Measurements from ENCODE around the gene SSBP3. TPM values are rescaled to one million over a fixed set of nuclear protein-coding genes. Genes with fewer than 3 reads are reported as not detected.

The SSBP3 gene
- polyA plus RNA-seq, 1 donor from 2014 or later: 6.6 TPM

DNA sequence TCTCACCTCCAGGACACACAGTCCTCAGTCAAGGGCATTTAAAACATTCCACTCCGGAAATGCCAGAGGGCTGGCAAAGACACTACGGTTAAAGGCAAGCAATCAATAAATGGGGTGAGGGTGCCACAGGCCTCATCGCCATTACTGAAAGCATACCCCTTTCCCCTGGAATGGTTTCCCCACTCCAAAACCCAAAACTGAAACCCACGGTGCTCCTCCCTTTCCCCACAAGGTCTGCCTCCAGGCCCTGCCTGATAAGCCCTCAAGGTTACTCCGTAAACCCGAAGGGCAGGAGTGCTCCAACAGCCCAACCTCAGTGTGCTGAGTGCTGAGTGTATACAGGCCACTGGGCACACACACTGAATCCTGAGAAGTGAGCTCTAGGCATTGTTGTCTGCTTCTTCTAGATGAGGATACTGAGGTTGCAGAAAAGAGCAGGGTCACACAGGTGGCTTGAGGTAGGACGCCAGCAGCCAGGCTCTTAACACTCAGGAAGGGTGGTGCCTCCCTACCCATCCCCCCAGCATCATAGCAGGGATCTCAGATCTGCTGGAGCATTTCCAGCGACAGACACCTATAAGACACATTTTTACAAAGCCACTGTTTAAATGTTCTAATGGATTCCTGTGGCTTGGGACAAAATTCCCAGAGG lies 29.0 kb downstream of the SSBP3 start:
- H3K27me3 Mint-ChIP-seq: no peaks in the 10 kb centered on the region
- peak overlapping the region; percentile 75 to 94 (median 87) for H3K4me3 Mint-ChIP-seq
- H3K36me3 Mint-ChIP-seq: peaks cover 2% of the 10 kb centered on the region
- H3K9me3 Mint-ChIP-seq: no peaks in the 10 kb centered on the region
- peak overlapping the region; percentile 89 to 95 (median 94) for H3K27ac Mint-ChIP-seq
- peaks cover 45 to 64% (median 50%) of the 10 kb centered on the region in 3 donors for H3K4me1 Mint-ChIP-seq

DNA sequence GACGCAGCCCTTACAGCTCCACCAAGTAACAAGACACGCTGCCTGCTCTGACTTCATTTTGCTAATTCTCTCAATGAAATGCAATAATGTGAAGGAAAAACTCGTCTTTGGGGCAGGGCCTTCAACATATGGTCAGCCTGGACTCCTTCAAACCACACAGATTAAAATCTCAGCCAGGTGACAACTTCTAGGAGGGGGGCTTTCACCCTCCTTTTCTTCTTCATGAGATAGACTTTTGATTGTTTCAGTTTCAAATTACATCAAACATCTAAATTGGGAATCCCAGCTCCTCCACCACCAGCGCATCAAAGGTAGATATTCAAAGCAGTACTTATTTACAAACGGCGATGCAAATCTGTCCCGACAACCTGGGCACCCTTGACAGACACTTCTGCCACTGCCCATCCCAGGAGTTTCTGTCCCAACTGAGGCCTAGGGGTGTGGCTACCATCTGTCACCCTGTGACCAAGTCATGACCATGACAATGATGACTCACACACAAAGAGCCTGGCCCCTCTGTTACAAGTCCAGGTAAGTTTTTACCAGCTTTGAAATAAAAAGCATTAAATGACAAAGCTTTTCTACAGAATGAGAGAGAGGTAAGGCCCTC lies 29.7 kb downstream of the SSBP3 start:
- Mint-ChIP-seq H3K36me3 (peaks cover 2% of the 10 kb centered on the region), H3K4me3 (peak overlapping the region; percentile 75 to 94 (median 87)), H3K27me3 (no peaks in the 10 kb centered on the region), H3K9me3 (no peaks in the 10 kb centered on the region), H3K4me1 (peaks cover 46 to 67% (median 50%) of the 10 kb centered on the region in 3 donors), H3K27ac (peak overlapping the region; percentile 89 to 95 (median 94))

DNA sequence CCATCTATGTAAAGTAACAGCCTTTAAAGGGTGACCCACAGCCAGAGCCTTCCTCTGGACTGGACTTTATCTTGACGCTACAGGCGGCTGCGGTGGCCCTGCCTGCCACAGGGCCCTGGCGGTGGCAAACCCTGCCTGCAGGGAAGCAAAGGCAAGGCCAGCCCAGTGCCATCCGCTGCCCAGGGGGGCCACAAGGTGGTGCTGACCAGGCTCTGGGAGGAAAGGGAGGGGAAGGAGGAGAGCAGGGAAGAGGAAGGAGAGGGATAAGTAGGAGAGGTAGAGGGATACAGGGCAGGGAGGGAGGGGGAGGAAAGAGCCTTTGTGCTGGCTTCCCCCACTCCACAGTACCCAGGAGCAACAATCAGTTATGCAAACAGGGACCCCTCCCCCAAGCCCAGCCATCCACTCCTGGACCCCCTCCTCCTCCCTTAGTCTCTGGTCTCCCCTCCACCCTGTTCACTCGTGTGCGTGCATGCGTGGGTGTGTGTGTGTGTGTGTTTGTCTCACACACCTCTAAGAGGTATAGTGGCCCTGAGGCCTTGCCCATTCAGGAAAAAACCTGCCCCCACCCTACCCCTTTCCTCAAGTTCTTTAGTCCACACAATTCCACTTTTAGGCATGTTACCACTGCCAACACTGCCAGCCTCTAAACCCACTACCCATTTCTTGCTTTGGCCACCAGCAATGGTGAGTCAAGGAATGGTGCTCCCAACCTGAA lies 30.3 kb downstream of the SSBP3 start:
- Mint-ChIP-seq H3K27ac (peak overlapping the region; percentile 89 to 95 (median 94)), H3K27me3 (no peaks in the 10 kb centered on the region), H3K9me3 (no peaks in the 10 kb centered on the region), H3K36me3 (peaks cover 3% of the 10 kb centered on the region), H3K4me3 (peak overlapping the region; percentile 75 to 94 (median 87)), H3K4me1 (peaks cover 47 to 70% (median 50%) of the 10 kb centered on the region in 3 donors)

DNA sequence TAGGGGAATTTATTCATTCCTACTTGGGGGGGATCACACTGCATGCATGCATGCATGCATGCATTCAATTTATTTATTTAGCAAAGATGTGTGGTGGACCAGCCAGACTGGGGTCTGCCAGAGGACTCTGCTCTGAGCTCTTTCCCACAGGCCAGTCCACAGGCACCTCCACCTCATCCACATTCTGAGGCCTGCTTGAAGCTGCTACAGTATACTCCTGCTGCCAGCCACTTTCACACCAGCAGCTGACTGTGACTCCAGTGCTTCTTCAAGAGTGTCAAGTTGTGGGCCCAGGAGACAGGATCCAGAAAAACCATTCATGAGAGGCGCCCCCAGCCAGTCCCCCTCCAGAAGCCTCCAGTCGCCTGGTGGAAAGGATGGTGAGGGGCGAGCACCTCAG lies 30.9 kb downstream of the SSBP3 start:
- Mint-ChIP-seq H3K4me3 (peak overlapping the region in 2 of 4 donors; percentile 33 to 78), H3K9me3 (no peaks in the 10 kb centered on the region), H3K27me3 (no peaks in the 10 kb centered on the region), H3K4me1 (peaks cover 47 to 70% (median 50%) of the 10 kb centered on the region in 3 donors), H3K27ac (peak overlapping the region in 2 of 3 donors; percentile 47 to 76), H3K36me3 (peaks cover 3% of the 10 kb centered on the region)

DNA sequence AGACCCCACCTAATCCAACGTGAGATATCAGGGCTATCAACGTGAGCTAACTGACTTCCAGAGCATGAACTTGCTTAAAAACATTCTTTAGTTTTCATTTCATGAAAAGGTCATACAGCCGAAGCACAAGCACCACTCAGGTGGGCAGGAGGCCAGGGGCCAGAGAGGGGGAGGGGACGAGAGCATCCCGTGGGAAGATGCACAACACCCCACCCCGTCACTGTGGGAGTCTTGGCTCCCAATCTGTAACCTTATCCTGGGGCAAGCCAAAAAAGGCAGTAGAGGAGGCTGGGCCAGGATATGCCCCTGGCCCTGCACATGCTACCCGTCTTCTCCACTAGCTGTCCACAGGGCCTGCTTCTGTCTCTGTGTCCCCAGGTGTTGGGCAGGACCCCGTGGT lies 31.4 kb downstream of the SSBP3 start:
- peak overlapping the region in 2 of 4 donors; percentile 39 to 78 for H3K4me3 Mint-ChIP-seq
- no peaks in the 10 kb centered on the region for H3K9me3 Mint-ChIP-seq
- H3K27me3 Mint-ChIP-seq: no peaks in the 10 kb centered on the region
- H3K27ac Mint-ChIP-seq: peak overlapping the region in 2 of 3 donors; percentile 47 to 68
- peaks cover 6% of the 10 kb centered on the region for H3K36me3 Mint-ChIP-seq
- peaks cover 47 to 70% (median 50%) of the 10 kb centered on the region in 3 donors for H3K4me1 Mint-ChIP-seq

DNA sequence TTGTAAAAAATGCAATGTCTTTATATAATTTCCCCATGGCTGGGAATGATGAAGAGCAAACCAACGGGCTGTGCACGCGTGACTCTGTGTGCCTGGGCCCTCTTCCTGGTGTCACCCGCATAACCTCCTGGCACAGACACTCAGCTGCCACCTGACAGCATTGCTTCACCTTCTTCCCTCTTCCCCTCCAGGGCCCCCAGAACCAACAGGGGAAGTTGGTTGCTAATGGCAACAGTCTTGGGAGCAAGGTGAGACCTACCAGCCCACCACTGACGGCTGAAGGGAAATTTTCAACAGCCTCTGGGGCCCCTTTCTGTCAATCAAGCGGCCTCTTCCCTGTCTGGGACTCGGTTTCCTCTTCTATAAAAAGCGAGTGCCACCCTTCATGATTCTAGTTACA lies 33.2 kb downstream of the SSBP3 start:
- Mint-ChIP-seq H3K9me3 (no peaks in the 10 kb centered on the region), H3K36me3 (peaks cover 6% of the 10 kb centered on the region), H3K27ac (peak overlapping the region in 2 of 3 donors; percentile 81 to 82), H3K4me3 (peak overlapping the region; percentile 4 to 89 (median 64)), H3K4me1 (peaks cover 43 to 58% (median 43%) of the 10 kb centered on the region in 3 donors), H3K27me3 (no peaks in the 10 kb centered on the region)

DNA sequence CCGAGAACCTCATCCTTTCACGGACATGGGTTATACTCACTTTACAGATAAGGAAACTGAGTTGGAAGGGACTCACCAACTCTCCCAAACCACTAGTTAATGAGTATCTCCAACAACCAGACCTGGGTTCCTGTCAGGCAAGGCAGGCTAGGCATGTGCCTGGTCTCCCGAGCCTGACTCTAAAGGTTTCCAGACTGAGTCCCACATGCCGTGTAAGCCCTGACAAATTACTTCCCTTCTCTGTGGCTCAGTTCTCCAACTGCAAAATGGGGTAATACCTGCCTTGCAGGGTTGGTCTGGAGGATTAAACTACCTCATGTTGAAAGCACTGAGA lies 34.3 kb downstream of the SSBP3 start:
- H3K4me1 Mint-ChIP-seq: peaks cover 32 to 48% (median 37%) of the 10 kb centered on the region in 3 donors
- peak overlapping the region in 2 of 3 donors; percentile 10 to 81 for H3K27ac Mint-ChIP-seq
- no peaks in the 10 kb centered on the region for H3K9me3 Mint-ChIP-seq
- peaks cover 6% of the 10 kb centered on the region for H3K36me3 Mint-ChIP-seq
- H3K27me3 Mint-ChIP-seq: no peaks in the 10 kb centered on the region
- H3K4me3 Mint-ChIP-seq: no peak overlapping the region

DNA sequence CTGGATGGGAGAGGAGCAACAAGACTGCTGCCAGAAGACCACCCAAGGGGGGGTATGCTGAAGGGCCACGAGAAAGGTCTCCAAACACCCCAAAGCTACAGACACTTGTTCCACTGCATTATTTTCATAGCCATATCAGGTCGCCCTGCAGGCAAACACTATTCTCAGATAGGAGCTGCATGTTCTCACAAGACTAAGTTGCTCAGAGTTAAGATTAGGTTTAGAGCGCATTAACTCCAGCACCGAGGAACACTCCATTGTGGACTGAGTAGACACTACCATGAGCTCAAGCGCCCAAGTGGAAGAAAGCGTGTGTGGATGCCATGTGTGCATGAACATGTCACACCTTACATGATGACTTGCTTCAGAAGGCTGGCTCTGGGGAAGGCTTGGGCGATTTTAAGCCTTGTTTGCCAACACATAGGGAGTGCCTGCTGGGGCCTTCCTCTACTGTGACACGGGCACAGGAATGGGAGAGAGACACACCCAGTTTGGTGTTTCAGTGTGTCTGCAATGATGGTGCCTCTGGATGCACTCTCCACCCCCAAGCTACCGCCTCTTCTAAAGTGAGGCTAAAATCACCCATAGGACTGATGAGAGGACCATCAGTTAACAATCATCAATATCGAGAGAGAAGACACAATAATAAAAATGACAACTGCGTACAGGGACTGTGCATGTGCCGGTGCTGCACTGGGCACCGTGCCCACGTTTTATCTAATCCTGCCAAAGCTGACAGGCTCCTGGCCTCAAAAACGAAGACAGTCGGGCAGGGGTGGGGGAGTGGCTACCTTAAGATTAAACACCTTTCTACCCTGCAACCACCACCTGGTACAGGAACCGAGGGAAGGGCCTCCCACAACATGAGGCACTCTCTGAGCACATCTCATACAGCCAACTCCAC lies 34.9 kb downstream of the SSBP3 start:
- H3K9me3 Mint-ChIP-seq: no peaks in the 10 kb centered on the region
- H3K4me3 Mint-ChIP-seq: peak overlapping the region in 1 of 4 donors; percentile 10
- peak overlapping the region in 1 of 3 donors; percentile 44 for H3K27ac Mint-ChIP-seq
- no peaks in the 10 kb centered on the region for H3K27me3 Mint-ChIP-seq
- peaks cover 6% of the 10 kb centered on the region for H3K36me3 Mint-ChIP-seq
- peaks cover 28 to 42% (median 31%) of the 10 kb centered on the region in 3 donors for H3K4me1 Mint-ChIP-seq

DNA sequence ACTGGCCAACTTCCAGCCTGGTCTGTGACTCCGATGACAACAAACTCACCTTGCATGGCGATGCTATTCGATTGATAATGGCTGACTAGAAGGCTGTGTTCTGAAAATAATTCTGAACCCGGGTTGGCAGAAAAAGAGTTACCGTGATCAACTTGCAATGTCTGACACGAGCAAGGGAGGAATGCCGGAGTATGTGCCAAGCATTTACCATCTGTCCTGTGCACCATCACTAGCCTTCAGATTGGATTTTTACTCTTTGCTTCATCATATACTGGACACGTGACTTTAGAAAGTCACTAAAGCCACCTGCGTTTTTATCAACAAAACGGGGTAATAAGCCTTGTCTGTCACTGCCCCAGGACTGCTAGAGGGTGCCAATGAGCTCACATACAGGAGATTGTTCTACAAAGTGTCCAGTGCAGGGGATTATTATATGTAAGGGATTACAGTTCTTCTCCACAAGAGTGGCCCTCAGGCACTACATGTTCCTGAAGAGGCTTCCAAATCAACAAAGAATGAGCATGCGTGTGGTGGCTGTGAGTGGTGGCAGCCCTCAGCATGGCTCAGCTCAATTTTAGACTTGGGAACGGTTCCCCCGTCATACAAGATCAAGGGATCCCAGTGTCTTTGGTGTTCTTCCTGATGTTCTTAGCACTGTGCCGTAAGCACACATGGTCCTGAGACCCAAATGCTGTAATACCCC lies 35.8 kb downstream of the SSBP3 start:
- no peaks in the 10 kb centered on the region for H3K9me3 Mint-ChIP-seq
- H3K27ac Mint-ChIP-seq: peak overlapping the region in 1 of 3 donors; percentile 44
- peaks cover 30 to 38% (median 33%) of the 10 kb centered on the region in 3 donors for H3K4me1 Mint-ChIP-seq
- peak overlapping the region in 1 of 4 donors; percentile 10 for H3K4me3 Mint-ChIP-seq
- H3K27me3 Mint-ChIP-seq: no peaks in the 10 kb centered on the region
- peaks cover 6% of the 10 kb centered on the region for H3K36me3 Mint-ChIP-seq

DNA sequence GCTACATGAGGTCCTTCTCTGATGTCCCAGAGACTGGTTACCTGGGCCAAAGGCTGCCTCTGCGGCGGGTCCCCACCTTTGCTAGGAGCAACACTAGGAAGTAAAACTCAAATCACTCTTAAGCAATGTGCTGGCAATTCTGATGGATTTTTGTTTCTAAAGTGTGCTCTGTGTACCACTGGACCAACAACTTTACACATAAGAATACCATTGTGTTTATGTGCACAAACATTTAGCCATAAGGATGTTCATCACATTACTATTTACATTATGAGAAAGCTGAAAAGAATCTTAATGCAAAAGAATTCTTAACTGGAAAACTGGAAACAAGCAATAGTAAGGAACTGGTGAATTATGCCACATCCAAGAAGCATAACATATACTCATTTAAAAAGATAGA lies 38.6 kb downstream of the SSBP3 start:
- H3K36me3 Mint-ChIP-seq: peaks cover 4% of the 10 kb centered on the region
- no peak overlapping the region for H3K27ac Mint-ChIP-seq
- no peak overlapping the region for H3K4me3 Mint-ChIP-seq
- H3K9me3 Mint-ChIP-seq: no peaks in the 10 kb centered on the region
- H3K4me1 Mint-ChIP-seq: peaks cover 34 to 38% (median 35%) of the 10 kb centered on the region in 3 donors
- H3K27me3 Mint-ChIP-seq: no peaks in the 10 kb centered on the region

DNA sequence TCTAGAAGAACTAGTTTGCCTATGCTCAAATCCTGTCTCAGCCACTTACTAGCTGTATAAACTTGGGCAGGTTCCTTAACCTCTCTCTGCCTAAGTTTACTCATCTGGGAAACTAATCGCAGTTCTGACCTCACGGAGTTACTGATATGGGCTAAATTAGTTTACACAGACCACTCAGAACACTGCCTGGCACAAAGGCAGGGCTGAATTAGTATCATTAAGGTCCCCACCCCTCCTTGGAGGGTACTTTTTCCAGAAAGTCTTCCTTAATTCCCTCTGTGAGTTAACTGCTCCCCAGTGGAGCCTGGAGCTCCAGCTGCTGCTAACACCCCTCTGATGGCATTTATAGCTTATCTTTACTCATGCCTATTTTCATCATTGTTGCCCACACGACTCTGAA lies 40.3 kb downstream of the SSBP3 start:
- no peak overlapping the region for H3K4me3 Mint-ChIP-seq
- H3K27ac Mint-ChIP-seq: no peak overlapping the region
- no peaks in the 10 kb centered on the region for H3K27me3 Mint-ChIP-seq
- H3K9me3 Mint-ChIP-seq: no peaks in the 10 kb centered on the region
- peaks cover 29 to 46% (median 34%) of the 10 kb centered on the region in 3 donors for H3K4me1 Mint-ChIP-seq
- H3K36me3 Mint-ChIP-seq: peaks cover 3% of the 10 kb centered on the region

DNA sequence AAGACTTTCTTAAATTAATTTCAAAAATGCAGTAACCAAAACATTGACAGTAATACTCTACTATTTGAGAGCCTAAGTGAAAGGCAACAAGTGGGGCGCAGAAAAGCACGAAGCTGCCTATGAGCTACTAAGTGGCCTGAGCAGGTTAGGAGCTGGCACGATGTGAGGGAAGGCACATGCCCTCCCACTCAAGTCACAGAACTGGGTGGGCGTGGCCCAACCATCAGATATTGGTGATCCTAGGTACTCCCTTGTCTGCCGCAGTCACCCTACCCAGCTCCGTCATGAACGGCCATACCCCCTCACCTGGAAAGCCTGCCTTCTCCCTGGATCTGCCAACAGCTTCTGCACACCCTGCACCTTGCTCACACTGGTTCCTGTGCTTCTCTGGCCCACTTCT lies 40.8 kb downstream of the SSBP3 start:
- Mint-ChIP-seq H3K4me3 (no peak overlapping the region), H3K27ac (no peak overlapping the region), H3K27me3 (no peaks in the 10 kb centered on the region), H3K36me3 (peaks cover 3% of the 10 kb centered on the region), H3K9me3 (no peaks in the 10 kb centered on the region), H3K4me1 (peaks cover 29 to 47% (median 35%) of the 10 kb centered on the region in 3 donors)

DNA sequence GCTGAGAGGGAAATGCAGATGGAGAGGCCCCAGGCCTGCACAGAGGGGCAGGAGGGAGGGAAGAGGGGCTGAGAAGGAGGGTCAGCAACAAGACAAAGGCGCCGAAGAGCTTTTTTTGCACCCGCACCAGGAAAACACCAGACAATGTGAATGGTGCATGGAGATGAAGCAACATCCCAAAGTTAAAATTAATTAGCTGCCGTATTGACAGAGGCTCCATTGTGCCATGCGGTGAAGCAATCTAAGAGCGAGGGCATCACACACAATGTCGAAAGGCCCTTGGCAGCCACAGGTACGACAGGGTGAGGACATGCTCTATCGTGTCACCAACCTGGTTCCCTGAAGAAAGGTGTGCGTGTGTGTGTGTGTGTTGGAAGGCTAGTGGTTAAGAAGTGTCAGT lies 41.2 kb downstream of the SSBP3 start:
- no peak overlapping the region for H3K27ac Mint-ChIP-seq

DNA sequence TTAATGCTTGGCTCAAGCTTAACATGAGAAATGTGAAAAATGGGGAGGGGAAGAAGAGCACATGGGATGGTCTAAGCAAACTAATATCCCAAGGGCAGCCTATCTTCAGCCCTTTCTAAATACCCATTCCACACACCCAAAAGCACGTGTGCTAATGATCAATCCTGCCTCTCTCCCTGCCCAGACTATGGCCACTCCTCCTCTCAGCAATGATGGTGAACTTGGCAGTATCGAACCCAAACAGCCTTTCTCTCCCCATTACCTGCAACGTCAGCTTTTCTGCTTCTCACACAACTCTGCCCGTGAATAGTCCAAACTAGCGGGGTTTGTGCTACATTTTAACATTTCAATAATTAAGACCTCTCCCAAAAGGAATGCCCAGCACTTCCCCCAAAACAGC lies 41.6 kb downstream of the SSBP3 start:
- H3K4me3 Mint-ChIP-seq: no peak overlapping the region
- H3K27me3 Mint-ChIP-seq: no peaks in the 10 kb centered on the region
- H3K36me3 Mint-ChIP-seq: no peaks in the 10 kb centered on the region
- peaks cover 31 to 52% (median 35%) of the 10 kb centered on the region in 3 donors for H3K4me1 Mint-ChIP-seq
- no peaks in the 10 kb centered on the region for H3K9me3 Mint-ChIP-seq
- peak overlapping the region in 2 of 3 donors; percentile 73 to 82 for H3K27ac Mint-ChIP-seq

More for the DNA sequence above, 41.2 kb downstream of the SSBP3 start:
- peaks cover 31 to 51% (median 35%) of the 10 kb centered on the region in 3 donors for H3K4me1 Mint-ChIP-seq
- H3K9me3 Mint-ChIP-seq: no peaks in the 10 kb centered on the region
- no peaks in the 10 kb centered on the region for H3K27me3 Mint-ChIP-seq
- H3K36me3 Mint-ChIP-seq: peaks cover under 1% of the 10 kb centered on the region
- H3K4me3 Mint-ChIP-seq: no peak overlapping the region
